Measurements from ENCODE around the gene ZFPM1. TPM values are rescaled to one million over a fixed set of nuclear protein-coding genes. Genes with fewer than 3 reads are reported as not detected.

The ZFPM1 gene
- total and polyA plus RNA-seq, 4 donors: 0.57 to 9.0 (median 2.8) TPM

- no peaks in the 10 kb centered on the region for H3K9me3 ChIP-seq (ENCODE audit: control insufficient read depth in 4 of 4, insufficient read depth in 3 of 4, low read length in 3 of 4)
- whole genome bisulfite sequencing, 2 donors: 96% methylated on average over 6 of the region's 6 CpGs
- no peak for TF ChIP-seq CTCF (IDR thresholded peaks at IDR 0.05; ENCODE audit: control extremely low read depth, extremely low read depth)
Measured at GRCh38 chr16:88486398-88487123, 33.5 kb downstream of the ZFPM1 start.

GRCh38 chr16:88487124-88487432 lies 34.0 kb downstream of the ZFPM1 start:
- Histone ChIP-seq H3K36me3 (ENCODE audit: control insufficient read depth in 4 of 4, insufficient read depth in 4 of 4, low read length in 4 of 4) (peaks cover 0 to 5% (median 0%) of the 10 kb centered on the region in 4 donors), H3K4me3 (no peak overlapping the region), H3K27ac (ENCODE audit: low read depth in 1 of 2, low read length in 1 of 2) (no peak overlapping the region), H3K9ac (ENCODE audit: insufficient read depth in 1 of 2, low read length in 2 of 2) (no peak overlapping the region), H3K27me3 (ENCODE audit: control insufficient read depth in 3 of 3, insufficient read depth in 3 of 3, low read length in 2 of 3) (no peaks in the 10 kb centered on the region), H3K4me1 (ENCODE audit: control insufficient read depth in 5 of 5, insufficient read depth in 5 of 5, low read length in 5 of 5) (peaks cover 0 to 17% (median 0%) of the 10 kb centered on the region in 5 donors), H3K9me3 (ENCODE audit: control insufficient read depth in 4 of 4, insufficient read depth in 3 of 4, low read length in 3 of 4) (no peaks in the 10 kb centered on the region)
- ATAC-seq (ENCODE audit: insufficient read depth, low FRiP score) (no peak), DNase-seq (no peak)
- TF ChIP-seq CTCF (IDR thresholded peaks at IDR 0.05; ENCODE audit: control extremely low read depth, extremely low read depth): no peak
- WGBS, 2 donors: 88% methylated on average over 3 of the region's 3 CpGs

More at GRCh38 chr16:88486398-88487123, 33.5 kb downstream of the ZFPM1 start:
- Histone ChIP-seq H3K4me1 (ENCODE audit: control insufficient read depth in 5 of 5, insufficient read depth in 5 of 5, low read length in 5 of 5) (peaks cover 0 to 17% (median 0%) of the 10 kb centered on the region in 5 donors), H3K4me3 (no peak overlapping the region), H3K27me3 (ENCODE audit: control insufficient read depth in 3 of 3, insufficient read depth in 3 of 3, low read length in 2 of 3) (no peaks in the 10 kb centered on the region), H3K27ac (ENCODE audit: low read depth in 1 of 2, low read length in 1 of 2) (no peak overlapping the region), H3K9ac (ENCODE audit: insufficient read depth in 1 of 2, low read length in 2 of 2) (no peak overlapping the region), H3K36me3 (ENCODE audit: control insufficient read depth in 4 of 4, insufficient read depth in 4 of 4, low read length in 4 of 4) (peaks cover 0 to 5% (median 0%) of the 10 kb centered on the region in 4 donors)
- ATAC-seq (ENCODE audit: insufficient read depth, low FRiP score) (no peak), DNase-seq (no peak)

- Histone ChIP-seq H3K9ac (ENCODE audit: insufficient read depth in 1 of 2, low read length in 2 of 2) (no peak overlapping the region), H3K27ac (ENCODE audit: low read depth in 1 of 2, low read length in 1 of 2) (no peak overlapping the region), H3K4me3 (no peak overlapping the region), H3K9me3 (ENCODE audit: control insufficient read depth in 4 of 4, insufficient read depth in 3 of 4, low read length in 3 of 4) (no peaks in the 10 kb centered on the region), H3K36me3 (ENCODE audit: control insufficient read depth in 4 of 4, insufficient read depth in 4 of 4, low read length in 4 of 4) (peaks cover 0 to 5% (median 0%) of the 10 kb centered on the region in 4 donors), H3K4me1 (ENCODE audit: control insufficient read depth in 5 of 5, insufficient read depth in 5 of 5, low read length in 5 of 5) (peaks cover 0 to 17% (median 0%) of the 10 kb centered on the region in 5 donors), H3K27me3 (ENCODE audit: control insufficient read depth in 3 of 3, insufficient read depth in 3 of 3, low read length in 2 of 3) (no peaks in the 10 kb centered on the region)
- no peak for ATAC-seq (ENCODE audit: insufficient read depth, low FRiP score)
- no peak for TF ChIP-seq CTCF (IDR thresholded peaks at IDR 0.05; ENCODE audit: control extremely low read depth, extremely low read depth)
- peak; percentile 57 to 78 (median 71) for DNase-seq
- 83 to 87% methylated on average over 54 of the region's 54 CpGs for WGBS, 2 donors
Measured at GRCh38 chr16:88487920-88488851, 35.1 kb downstream of the ZFPM1 start.

All from lung (tissue), 12 donors.